Measurements from ENCODE around the gene HOXD10.

The HOXD10 gene

DNA sequence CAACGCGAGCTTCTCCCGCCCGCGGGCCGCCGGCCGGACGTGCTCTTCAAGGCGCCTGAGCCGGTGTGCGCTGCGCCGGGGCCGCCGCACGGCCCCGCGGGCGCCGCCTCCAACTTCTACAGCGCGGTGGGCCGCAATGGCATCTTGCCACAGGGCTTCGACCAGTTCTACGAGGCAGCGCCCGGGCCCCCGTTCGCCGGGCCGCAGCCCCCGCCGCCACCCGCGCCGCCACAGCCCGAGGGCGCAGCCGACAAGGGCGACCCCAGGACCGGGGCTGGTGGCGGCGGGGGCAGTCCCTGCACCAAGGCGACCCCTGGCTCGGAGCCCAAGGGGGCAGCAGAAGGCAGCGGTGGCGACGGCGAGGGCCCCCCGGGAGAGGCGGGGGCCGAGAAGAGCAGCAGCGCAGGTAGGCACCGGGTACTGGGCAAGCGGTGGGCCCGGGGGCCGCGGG is 8.8 kb upstream of the HOXD10 start:
- DNase-seq: no peak

DNA sequence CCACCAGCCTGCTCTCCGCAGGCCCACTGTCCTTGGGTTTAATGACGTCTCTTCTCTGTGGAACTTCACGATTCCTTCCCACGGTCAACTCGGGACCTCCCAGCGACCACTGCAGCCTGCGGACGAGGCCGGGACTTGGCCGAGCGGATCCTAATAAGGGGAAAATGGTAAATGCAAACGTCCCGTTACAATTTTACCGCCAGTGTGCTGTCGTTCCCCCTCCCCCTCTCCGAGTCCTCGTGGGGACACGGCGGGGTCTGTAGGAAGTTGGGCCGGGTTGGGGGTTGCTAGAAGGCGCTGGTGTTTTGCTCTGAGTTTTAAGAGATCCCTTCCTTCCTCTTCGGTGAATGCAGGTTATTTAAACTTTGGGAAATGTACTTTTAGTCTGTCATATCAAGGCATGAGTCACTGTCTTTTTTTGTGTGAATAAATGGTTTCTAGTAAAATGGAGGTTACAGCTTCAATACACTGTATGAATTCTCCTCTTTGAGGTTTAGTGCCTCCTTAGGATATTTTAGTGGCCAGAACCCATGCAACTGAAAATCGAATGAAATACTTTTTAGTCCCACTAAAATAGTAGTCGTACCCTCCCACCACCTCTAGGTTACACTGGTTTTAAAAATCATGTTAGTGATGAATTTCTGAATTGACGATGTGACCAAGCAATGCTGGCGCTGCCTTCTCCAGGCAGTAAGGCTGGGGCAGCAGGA is 7.2 kb upstream of the HOXD10 start:
- DNase-seq: no peak

DNA sequence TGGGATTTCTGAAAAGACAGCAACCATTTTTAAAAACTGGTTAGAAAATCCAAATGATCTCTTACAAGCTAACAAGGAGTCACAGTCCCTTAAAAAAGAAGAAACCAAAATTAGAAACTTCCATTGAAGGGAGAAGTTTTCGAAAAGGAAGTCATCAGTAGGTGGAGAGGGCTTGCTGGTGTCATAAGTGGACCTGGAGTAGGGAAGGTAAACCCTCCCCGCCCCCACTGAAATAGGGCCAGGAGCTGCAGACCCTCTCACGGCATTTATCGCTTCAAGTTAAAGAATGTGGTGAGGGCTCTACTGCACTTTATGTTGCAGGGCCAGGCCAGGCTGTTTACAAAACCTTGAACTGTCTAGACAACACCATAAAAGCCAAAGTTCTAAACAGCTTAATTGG is 6.6 kb upstream of the HOXD10 start:
- DNase-seq: no peak

DNA sequence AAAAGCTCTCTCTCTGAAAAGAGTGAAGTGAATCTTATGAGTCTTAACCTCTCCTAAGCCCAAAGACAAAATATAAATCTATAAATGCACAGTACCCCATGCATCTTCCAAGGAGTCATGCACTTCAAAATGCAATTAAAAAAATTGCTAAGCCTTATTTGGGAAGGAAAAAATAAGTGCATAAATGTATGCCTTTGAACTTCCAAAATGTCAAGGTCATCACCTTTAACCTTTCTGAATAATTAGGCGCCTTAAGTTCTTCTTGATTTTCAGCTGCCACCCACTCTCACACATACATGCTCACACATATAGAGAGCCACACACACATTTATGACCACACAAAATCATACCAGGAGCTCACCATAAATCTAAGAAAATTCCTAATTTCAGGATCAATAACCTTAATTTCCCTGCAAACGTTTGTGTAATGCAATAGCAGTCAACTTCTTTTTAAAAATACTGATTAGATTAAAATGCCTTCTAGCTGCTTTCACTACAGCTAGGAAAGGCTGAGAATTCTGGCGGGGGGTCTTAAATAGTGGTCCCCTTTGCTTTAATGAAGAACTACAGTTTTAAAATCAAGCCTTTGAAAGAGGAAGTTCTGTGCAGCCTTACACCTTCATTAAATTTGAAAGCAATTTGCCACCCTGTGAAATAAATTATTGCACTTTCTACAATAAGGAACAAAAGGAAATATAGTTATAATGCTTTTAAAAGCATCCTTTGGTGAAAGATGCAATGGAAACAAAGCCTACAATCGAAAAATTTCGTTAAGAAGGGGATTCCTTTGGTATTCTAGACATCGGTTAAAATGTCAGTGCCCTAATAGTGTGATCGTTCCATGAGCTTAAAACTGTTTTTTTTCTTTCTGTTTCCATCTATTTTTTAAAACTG is 5.9 kb upstream of the HOXD10 start:
- DNase-seq: no peak

DNA sequence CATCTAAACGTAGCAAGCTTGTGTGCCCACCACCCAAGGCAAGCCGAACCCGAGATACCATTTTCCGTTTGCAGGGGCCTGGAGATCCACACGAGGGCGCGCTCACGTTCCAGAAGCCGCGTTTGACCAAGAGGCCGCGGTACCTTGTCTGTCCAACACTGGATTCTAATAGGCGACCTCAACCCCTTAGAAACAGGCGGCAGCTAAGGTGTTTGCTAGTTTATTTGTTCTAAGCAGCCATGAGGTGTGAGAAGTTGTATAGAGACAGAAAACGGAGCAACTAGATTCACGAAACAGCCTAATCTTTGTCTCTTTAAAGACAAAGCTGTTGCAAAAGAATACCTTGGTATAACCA is 5.3 kb upstream of the HOXD10 start:
- DNase-seq: no peak

DNA sequence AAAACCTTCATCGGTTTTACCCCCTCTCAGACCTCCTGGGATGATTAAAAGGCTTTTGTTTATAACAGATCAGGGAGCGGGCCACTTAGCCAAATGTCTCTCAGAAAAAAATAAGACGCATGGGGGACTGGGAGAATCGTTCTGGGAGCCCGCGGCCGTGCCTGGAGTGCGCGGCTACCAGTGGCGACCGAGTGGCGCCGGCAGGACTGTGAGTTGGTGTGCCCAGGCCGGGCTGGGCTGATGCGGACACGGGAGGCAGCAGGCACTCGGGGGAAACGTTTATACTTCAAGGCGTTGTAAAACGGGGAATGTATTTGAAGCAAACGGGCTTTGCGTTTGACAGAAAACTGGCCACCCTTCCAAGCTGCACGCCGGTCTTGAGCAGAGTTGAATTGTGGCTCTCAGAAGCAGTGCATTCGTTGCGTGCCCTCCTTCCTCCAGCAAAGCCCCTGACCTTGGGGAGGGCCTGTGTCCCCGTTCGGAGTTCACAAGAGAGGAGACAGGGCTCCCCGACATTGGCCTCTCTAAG is 4.7 kb upstream of the HOXD10 start:
- no peak for DNase-seq

DNA sequence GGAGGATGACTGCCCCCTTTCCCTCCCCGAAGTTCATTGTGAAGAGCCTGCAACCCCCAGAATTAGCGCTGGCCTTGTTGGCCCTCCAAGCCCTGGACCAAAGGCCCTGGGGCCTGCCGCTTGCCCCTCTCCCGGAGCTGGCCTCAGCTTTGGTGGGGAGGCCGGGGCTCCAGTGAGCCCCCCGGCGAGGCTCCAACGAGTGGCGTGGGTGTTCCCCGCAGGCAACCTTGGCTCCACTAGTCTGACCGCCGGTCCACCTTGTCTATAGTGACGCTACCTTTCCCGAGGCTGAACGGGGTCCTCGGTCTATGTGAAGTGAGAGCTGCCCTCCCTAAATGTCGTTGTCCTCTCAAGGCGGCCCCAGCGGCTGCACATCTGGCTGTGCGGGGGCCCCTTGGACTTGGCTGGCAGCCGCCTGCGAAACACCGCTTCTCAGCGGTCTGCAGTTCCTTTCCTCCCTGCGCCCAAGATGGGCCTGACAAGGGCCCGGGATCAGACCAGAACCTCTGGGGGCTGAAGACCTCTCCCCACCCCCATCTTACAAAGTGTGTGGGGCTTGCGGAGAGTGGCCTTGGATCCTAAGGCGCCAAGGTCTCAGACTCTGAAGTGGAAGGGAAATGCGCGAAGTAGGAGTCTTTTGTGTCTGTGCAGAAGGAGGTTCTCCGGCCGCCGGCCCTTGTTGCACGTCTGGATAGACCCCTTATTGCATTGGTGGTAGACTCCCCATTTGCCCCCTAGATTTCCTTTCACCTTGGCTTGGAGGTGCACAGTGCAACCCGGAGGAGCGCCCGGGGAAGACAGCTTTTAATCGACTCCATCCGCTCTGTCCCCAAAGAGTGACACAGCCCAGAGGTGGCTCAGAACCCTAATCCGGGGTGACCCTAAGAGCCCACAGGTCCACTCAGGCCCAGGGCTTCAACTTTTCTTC is 3.9 kb upstream of the HOXD10 start:
- DNase-seq: no peak

DNA sequence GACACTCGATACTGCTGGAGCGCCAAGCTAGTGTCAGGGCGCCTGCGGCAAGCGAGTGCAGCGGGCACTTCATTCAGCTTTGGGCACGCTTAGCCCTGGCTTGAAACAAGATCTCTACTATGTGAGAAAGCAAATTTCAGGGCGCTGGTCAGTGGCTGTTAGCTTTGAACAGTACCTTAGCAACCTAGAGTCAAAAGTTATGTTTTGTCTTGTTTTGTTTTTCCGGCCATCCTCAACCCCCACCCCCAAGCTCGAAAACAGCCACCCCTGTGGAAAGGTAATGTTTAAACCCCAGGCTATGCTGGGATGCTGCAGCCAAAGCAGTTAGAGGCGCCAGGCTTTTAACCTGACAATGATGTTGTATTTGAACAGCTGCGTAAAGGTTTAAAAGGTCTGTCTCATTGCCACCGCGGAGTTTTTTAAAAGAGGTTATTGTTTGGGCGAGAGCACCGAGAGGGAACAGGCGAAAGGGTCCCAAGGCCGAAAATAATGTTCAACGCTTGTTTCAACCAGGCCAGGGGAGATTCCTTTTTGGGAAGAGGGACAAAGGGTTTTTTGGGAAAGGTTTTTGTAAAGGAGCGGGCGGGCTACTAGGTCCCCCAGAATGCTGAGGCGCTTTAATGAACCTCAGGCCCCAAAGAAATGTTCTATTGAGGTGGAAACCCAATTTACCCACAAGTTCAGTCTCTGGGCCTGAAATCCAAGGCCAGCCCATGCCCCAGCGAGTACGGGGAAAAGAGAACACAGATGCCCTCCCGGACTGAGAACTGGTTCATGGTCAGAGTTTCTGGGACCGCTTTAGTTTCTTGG is 2.3 kb upstream of the HOXD10 start:
- DNase-seq: no peak

DNA sequence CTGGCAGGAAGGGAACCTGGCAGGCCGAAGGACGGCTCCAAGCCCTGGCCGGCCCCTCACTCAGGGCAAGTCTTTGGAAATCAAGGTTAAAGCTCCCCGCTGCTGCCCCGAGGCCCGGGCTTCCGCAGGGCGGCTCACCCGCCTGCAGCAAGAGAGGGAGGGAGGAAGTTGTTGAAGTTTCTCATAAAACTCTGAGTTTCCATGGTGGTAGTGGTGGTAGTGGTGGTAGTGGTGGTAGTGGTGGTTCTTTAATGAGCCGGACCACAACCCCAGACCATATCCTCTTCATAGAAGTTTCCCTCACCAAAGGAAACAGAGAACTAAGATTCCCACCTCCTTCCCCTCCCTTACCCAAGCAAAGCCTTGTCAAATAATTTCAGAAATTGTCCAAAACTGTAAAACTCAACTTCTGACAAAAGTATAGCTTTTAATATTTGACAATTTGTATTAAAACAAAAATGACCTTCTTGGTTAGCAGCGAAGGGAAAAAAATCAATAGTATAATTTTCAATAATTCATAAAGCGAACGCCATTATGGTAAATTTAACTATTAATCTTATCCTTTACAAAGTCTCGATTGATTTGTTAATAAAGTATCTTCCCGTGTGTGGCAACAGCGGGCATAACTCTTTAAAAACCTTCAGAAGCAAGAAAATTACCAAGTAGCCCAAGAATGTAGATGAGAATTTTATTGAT is 1.5 kb upstream of the HOXD10 start:
- no peak for DNase-seq

DNA sequence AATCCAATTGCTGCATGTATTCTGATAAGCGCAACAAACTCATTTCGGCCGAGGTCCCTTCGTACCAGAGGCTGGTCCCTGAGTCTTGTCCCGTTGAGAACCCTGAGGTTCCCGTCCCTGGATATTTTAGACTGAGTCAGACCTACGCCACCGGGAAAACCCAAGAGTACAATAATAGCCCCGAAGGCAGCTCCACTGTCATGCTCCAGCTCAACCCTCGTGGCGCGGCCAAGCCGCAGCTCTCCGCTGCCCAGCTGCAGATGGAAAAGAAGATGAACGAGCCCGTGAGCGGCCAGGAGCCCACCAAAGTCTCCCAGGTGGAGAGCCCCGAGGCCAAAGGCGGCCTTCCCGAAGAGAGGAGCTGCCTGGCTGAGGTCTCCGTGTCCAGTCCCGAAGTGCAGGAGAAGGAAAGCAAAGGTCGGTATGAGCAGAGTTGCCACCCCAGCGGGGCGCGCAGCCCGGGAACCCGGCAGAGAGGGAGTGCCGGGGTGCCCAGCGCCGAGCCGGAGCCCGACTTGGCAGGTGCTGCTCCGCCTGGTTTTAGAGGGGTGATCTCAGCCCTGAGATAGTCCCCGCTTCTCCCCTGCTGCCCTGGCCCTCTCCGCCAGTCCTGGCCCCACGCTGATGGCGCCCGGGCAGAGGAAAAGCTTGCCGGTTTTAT is 714 bp downstream of the HOXD10 start:
- DNase-seq: no peak

DNA sequence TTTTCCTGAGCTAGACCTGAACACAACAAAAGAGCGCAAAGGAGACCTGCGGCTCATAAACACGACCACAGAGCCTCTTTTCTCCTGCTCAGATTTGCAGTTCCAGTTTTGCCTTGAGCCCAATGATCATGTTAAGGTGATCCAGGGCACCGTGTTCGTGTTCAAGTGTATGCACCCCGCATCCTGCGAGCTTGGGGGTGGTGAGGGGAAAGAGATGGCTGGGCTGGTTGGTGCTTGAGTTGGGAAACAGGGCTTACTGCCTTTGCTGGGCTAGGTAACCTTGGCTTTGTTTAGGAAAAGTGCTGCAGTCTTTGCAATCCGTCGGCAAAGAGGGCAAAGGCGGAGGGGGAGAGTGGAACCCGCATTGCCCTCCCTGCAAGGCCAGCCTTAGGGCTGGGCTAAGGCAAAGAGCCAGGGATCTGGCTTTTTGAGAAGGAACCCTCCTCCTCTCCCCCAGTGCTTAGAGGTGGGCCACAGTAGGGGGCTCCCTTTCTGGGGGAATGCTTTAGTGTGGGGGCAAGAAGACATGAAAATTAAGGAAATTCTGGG is 1.3 kb downstream of the HOXD10 start:
- no peak for DNase-seq

DNA sequence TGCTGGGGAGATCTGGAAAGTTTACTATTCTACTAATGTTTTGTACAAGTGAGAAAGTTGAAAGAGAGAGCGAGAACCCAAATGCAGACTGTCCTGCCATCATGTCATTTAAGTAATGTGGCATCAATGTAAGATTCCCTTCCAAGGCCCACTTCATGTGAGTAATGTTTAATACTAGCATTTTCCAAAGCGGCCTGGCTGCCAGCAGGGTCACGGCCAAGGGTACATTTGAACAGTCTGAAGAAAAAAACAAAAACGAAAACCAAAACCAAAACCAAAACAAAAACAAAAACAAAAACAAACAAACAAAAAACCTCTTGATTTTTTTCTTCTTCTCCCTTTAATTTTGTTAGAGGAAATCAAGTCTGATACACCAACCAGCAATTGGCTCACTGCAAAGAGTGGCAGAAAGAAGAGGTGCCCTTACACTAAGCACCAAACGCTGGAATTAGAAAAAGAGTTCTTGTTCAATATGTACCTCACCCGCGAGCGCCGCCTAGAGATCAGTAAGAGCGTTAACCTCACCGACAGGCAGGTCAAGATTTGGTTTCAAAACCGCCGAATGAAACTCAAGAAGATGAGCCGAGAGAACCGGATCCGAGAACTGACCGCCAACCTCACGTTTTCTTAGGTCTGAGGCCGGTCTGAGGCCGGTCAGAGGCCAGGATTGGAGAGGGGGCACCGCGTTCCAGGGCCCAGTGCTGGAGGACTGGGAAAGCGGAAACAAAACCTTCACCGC is 2.2 kb downstream of the HOXD10 start:
- DNase-seq: no peak

DNA sequence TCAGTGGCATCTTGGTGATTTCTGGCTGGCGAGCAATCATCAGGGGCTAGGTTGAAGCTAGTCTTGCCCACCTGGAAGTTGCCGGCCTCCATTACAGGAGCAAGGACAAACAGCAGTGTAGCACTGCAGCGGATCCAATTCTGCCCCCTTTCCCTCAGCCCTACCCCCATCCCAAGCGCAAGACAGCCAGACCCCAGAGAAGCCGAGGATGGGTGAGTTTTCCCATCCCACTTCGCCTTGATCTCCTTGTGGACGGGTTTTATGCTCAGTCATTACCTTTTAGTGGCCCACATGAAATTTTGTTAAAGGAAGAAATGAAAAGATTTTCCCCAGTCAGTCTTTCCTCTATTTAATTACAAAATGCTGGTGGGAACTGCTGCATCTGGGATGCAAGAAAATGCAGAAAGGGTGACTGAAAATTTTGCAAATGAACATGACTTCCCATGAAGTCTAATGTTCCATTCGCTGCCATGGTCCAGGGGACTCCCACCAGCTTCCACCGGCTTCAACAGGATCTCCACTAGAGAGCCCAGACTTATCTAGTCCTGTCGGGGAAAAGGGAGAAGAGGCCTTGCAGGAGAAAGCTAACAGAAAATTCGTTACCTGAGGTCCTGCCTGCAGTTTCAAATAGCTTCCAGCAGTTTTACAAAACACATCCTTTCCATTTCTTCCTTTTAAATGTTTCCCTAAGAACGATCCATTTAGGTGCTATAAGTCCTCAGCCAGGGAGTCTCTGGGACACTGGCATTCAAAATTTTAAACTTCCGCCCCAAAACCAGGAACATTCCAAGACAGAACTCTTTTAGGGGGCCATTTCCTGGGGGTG is 4.0 kb downstream of the HOXD10 start:
- no peak for DNase-seq

DNA sequence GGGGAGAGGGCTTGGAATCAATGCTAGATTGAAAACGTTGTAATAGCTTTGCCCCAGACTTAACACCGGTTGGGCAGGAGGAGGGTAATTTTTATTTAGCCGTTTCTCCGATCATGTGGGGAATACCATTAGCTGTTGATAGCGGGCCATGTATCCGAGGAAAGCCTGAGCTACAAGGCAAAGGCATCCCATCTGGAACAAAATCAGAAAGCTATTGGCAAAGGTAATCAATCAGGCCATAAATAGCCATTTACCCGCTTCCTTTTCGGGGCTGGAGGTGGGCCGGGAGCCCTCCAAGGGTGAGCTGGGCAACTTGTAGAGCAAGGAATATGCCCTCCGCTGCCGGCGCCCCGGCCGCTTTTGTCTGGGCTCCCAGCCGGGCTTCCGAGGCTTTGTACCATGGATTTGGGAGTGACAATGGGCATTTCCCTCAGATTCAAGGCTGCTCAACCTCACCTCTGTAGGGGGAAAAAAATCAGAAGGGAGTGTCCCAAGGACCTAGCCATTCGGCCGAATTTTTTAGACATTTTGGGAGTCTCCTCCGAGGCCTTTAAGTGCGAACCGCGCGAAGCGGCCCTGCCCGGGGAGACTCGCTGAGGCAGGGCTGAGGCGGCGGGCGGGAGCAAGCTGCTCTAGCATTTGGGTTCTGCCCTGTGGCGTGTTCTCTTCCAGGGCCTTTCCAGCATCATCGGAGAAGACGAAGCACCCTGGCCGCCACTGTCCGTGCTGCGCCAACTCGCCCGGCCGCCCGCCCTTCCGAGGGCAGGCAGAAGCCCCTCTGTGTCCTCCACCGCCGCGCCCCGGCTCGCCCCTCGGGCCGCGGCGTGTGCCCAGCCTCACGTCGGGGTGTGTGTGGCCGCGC is 4.8 kb downstream of the HOXD10 start:
- no peak for DNase-seq

DNA sequence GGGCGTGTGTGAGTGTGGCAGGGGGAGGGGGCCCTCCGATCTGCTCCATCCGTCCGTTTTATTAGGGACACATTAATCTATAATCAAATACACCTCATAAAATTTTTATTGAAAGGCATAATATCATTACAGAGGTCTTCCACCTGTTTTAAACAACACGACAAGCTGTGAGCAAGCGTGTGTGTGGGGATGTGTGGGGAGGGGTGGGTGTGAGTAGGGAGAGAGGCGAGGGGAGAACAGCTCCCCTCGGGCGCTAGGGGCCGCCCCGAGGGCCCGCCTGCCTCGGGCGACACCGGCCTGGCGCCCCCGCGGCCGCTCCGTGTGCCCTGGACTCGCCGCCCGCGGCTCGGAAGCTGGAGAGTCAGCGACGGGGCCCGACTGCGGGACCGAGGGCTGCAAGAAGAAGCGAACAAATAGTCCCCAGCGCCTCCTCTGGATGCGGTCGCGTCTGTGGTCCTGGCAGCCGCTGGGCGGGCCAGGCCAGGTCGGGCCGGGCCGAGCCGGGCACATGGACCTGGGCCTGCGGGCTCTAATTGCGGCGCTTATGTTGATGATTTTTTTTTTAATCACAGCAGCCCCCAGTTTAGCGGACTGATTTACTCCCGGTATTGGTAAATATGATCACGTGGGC is 5.6 kb downstream of the HOXD10 start:
- DNase-seq: no peak

DNA sequence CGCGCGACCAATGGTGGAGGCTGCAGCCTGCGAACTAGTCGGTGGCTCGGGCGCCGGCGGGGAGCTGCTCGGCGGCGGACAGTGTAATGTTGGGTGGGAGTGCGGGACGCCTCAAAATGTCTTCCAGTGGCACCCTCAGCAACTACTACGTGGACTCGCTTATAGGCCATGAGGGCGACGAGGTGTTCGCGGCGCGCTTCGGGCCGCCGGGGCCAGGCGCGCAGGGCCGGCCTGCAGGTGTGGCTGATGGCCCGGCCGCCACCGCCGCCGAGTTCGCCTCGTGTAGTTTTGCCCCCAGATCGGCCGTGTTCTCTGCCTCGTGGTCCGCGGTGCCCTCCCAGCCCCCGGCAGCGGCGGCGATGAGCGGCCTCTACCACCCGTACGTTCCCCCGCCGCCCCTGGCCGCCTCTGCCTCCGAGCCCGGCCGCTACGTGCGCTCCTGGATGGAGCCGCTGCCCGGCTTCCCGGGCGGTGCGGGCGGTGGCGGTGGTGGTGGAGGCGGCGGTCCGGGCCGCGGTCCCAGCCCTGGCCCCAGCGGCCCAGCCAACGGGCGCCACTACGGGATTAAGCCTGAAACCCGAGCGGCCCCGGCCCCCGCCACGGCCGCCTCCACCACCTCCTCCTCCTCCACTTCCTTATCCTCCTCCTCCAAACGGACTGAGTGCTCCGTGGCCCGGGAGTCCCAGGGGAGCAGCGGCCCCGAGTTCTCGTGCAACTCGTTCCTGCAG is 6.3 kb downstream of the HOXD10 start, which contains the start of gene HOXD9:
HOXD9 (plus strand) TSS at position 37 of the 728 bp plus-strand sequence; CDS start at position 87, 50 bp downstream.
- DNase-seq: no peak
